GM13977 (cell line): Measurements from ENCODE around the gene LUZP1.

Experiments used
- DNase-seq: peaks from one replicate; pipeline ENCODE4 v3.0.0; 2012; ENCODE audit warnings: low spot score
- in situ Hi-C: fragments of 300-500 bp; cut with MboI; formaldehyde crosslinking; loops from one replicate; pipeline ENCODE4 v1.12.0; 2022; ENCODE audit warnings: low sequenced_read_pairs, low pct_unique_long_range_greater_than_20kb, mixed read lengths, inconsistent platforms; ENCODE audit not compliant: unreplicated experiment
- TF ChIP-seq, protein P1 (sequence below): IDR thresholded peaks from 2 replicates; pipeline ENCODE4 v1.5.1; 2012; ENCODE audit warnings: mild to moderate bottlenecking, control low read depth; ENCODE audit not compliant: insufficient read depth; ENCODE audit errors: extremely low read depth, missing control alignments

The LUZP1 gene

GRCh38 chr1:23101887-23102286, 66.8 kb downstream of the LUZP1 start:
- TF ChIP-seq, protein P1, sequence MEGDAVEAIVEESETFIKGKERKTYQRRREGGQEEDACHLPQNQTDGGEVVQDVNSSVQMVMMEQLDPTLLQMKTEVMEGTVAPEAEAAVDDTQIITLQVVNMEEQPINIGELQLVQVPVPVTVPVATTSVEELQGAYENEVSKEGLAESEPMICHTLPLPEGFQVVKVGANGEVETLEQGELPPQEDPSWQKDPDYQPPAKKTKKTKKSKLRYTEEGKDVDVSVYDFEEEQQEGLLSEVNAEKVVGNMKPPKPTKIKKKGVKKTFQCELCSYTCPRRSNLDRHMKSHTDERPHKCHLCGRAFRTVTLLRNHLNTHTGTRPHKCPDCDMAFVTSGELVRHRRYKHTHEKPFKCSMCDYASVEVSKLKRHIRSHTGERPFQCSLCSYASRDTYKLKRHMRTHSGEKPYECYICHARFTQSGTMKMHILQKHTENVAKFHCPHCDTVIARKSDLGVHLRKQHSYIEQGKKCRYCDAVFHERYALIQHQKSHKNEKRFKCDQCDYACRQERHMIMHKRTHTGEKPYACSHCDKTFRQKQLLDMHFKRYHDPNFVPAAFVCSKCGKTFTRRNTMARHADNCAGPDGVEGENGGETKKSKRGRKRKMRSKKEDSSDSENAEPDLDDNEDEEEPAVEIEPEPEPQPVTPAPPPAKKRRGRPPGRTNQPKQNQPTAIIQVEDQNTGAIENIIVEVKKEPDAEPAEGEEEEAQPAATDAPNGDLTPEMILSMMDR, result no peak

DNA sequence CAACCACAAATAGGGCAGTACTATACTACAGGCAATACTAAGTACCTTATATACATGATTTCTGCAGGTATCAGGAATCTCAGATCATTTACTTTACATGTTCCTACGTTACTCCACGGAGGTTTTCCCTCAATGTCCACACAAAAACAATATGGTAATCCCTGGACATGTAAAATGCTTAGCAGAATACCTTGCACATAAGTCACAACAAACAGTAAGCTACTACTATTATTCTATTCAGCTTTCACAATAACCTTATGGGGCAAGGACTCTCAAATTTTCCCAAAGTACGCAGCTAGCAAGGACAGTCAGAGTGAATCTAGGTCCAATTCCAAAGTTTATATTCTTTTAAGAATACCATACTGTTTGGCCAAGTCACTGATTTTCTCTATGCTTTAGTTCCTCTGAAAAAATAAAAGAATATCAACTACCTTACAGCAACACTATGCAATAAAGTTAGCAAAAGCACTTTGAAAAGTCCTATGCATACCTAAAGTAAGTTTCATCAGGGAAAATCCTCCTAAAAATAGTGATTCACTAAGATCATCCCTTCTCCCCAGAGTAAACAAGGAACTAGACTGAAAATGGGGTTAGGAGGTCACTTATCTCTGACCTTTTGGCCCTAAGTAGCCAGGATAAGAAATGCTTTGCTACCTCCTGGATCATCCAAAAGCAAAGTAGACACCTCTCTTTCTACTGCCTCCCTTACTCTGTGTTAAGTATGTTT, 67.4 kb downstream of the LUZP1 start:
- TF ChIP-seq, protein P1, result no peak
- DNase-seq, result no peak
- in situ Hi-C loops, result no loop called here

More at GRCh38 chr1:23101887-23102286, 66.8 kb downstream of the LUZP1 start:
- DNase-seq, result no peak
- in situ Hi-C loops, result no loop called here

GRCh38 chr1:23100074-23100748, 68.4 kb downstream of the LUZP1 start:
- DNase-seq, result no peak
- in situ Hi-C loops, result no loop called here
- TF ChIP-seq, protein P1, result no peak

DNA sequence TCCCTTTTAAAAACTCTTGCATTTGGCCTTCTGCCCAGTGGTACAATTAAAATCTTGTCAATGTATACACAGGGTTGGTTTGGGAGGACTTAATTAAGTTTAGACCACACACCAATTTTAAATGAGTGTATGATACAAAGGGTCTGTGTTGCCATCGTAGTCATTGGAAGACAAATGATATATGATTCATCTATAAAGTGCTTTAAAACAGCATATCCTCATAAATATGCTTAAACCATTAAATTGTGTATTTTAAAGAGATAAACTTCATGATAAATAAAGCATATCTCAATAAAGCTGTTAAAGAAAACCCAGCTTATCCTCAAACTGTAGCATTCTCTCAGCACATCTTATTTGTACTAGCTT, 69.5 kb downstream of the LUZP1 start:
- in situ Hi-C loops, result no loop called here
- TF ChIP-seq, protein P1, result no peak
- DNase-seq, result no peak

GRCh38 chr1:23098463-23099170, 70.0 kb downstream of the LUZP1 start:
- in situ Hi-C loops, result no loop called here
- peak; percentile 61 for DNase-seq
- TF ChIP-seq, protein P1, result peak; percentile 87

- DNase-seq, result no peak
- TF ChIP-seq, protein P1, result no peak
- in situ Hi-C loops, result no loop called here
Measured at GRCh38 chr1:23097316-23097715, 71.3 kb downstream of the LUZP1 start.
